HEK293T (cell line): ENCODE measurements around the gene C1QTNF4.
A peak's percentile ranks its signal among the peaks of the same experiment; 100 is the strongest.

Experiments
- CTCF ChIA-PET: fragments of 350-600 bp; formaldehyde crosslinking; extraction: SDS; loops from one replicate; lab custom pipeline; 2021; ENCODE audit warnings: antibody characterized with exemption, inconsistent platforms; lab: Yijun Ruan, JAX
- POLR2A ChIA-PET: fragments of 350-600 bp; formaldehyde crosslinking; extraction: SDS; loops from one replicate; lab custom pipeline; 2020; ENCODE audit warnings: antibody characterized with exemption, inconsistent platforms; lab: Yijun Ruan, JAX
- DNase-seq: peaks from one replicate; pipeline ENCODE4 v3.0.0; 2012; ENCODE audit warnings: mixed read lengths; ENCODE audit errors: extremely low spot score
- ARNT ChIP-seq: fragments of 450-650 bp; IDR thresholded peaks from 2 replicates; pipeline ENCODE4 v1.6.1; 2017; ENCODE audit warnings: mild to moderate bottlenecking
- BHLHE40 ChIP-seq: fragments of 450-650 bp; IDR thresholded peaks from 2 replicates; pipeline ENCODE4 v1.6.1; 2016; ENCODE audit warnings: mild to moderate bottlenecking, moderate library complexity, borderline replicate concordance
- CTBP1 ChIP-seq: fragments of 450-650 bp; IDR thresholded peaks from 2 replicates; pipeline ENCODE4 v1.6.1; 2016; ENCODE audit warnings: borderline replicate concordance
- ELF4 ChIP-seq: fragments of 450-650 bp; IDR thresholded peaks from 2 replicates; pipeline ENCODE4 v1.6.1; 2017; ENCODE audit warnings: antibody characterized with exemption
- FOXA1 ChIP-seq: fragments of 450-650 bp; IDR thresholded peaks from 2 replicates; pipeline ENCODE4 v1.6.1; 2016; ENCODE audit warnings: mild to moderate bottlenecking
- FOXK2 ChIP-seq: fragments of 450-650 bp; IDR thresholded peaks from 2 replicates; pipeline ENCODE4 v1.6.1; 2016; ENCODE audit warnings: mild to moderate bottlenecking
- FOXM1 ChIP-seq: fragments of 450-650 bp; IDR thresholded peaks from 2 replicates; pipeline ENCODE4 v1.6.1; 2017; ENCODE audit warnings: mild to moderate bottlenecking, borderline replicate concordance
- HDGF ChIP-seq: fragments of 450-650 bp; IDR thresholded peaks from 2 replicates; pipeline ENCODE4 v1.6.1; 2017; ENCODE audit warnings: antibody characterized with exemption, borderline replicate concordance
- L3MBTL2 ChIP-seq: fragments of 450-650 bp; conservative IDR thresholded peaks from 2 replicates; pipeline ENCODE4 v1.6.1; 2016; ENCODE audit warnings: mild to moderate bottlenecking
- LEF1 ChIP-seq: fragments of 450-650 bp; IDR thresholded peaks from 2 replicates; pipeline ENCODE4 v1.6.1; 2017; ENCODE audit warnings: mild to moderate bottlenecking, borderline replicate concordance
- NFRKB ChIP-seq: fragments of 450-650 bp; IDR thresholded peaks from 2 replicates; pipeline ENCODE4 v1.6.1; 2016; ENCODE audit warnings: mild to moderate bottlenecking, moderate library complexity
- SP1 ChIP-seq: fragments of 450-650 bp; IDR thresholded peaks from 2 replicates; pipeline ENCODE4 v1.6.1; 2017
- SUZ12 ChIP-seq: fragments of 450-650 bp; IDR thresholded peaks from 2 replicates; pipeline ENCODE4 v1.6.1; 2016; ENCODE audit warnings: mild to moderate bottlenecking
- TARDBP ChIP-seq: fragments of 450-650 bp; IDR thresholded peaks from 2 replicates; pipeline ENCODE4 v1.6.1; 2016
- ZNF384 ChIP-seq: fragments of 450-650 bp; IDR thresholded peaks from 2 replicates; pipeline ENCODE4 v1.6.1; 2016
- TF ChIP-seq, protein P1 (sequence below): fragments of 450-650 bp; IDR thresholded peaks from 2 replicates; pipeline ENCODE4 v1.6.1; 2016

The C1QTNF4 gene

DNA sequence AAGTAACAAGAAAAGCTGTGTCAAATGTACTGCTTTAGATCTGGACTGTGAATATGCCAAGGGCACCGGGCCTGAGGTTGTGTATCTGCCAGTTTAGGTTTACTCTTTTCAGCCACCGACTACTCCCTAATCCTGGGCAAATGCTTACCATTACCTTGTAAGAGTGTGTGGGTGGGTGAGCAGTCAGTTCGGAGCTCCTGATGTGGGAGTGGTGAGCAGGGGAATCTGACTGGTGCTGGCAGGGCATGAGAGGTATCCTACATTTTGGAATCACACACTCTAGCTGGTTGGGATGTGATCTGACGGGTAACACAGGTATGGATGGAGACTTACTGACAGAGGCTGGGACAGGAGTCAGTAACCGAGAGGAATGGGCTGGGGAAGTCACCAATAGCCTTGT is 10.4 kb downstream of the C1QTNF4 start:
- TF ChIP-seq TARDBP (no peak), SUZ12 (no peak)
- no peak for DNase-seq
- CTCF ChIA-PET: no interaction called here
- POLR2A ChIA-PET: no interaction called here

DNA sequence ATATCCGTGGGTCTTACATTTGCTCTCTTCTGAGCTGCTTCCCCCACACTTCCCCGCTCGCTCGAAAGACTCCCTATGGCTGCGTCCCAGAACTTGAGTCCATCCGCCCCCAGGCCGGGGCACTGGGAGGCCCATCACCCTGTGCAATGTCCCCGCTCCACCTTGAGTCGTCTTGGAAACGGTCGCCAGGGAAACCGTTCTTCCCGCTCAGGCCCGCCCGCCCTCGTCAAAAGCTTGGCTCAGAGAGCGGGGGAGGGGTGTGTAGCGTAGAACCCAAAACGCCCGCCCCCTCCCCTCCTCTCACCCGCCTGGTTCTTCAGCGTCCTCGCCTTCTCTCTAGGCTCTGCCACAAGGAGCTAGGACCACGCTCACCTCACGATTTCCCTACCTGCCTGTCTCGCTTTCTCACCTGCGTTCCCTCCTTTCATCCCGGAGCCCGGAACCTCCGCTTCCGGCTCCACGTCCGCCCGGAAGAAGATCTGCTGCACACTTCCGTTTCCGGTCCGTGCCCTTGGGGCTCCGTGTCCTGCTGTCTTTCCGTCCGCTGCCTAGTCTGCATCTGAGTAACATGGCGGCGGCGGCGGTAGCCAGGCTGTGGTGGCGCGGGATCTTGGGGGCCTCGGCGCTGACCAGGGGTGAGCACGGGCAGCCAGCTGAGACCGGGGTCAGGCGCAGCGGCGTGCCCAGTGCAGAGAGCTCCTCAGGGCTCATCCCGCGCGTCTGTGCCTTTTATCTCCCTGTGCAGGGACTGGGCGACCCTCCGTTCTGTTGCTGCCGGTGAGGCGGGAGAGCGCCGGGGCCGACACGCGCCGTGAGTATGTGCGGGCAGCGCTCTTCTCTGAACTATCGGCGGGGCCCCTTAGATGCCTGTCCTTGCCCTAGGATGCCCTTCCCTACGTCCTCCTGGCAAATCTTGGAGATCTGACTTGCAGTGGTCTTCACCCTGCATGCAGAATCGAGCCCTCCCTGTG is 15.4 kb downstream of the C1QTNF4 start, which contains the start of the genes KBTBD4 and NDUFS3:
KBTBD4 (minus strand) TSS at position 447 of the 971 bp plus-strand sequence; CDS start at position 428, 19 bp downstream.
NDUFS3 (plus strand) TSS at position 551 of the 971 bp plus-strand sequence; CDS start at position 569, 18 bp downstream.
- ChIA-PET CTCF (no interaction called here), POLR2A (interaction anchor here (1.2 to 3.6 kb wide), 4 partner anchors 10 to 82 kb away, joined by 3 to 20 read pairs (median 4); partner anchors contain the start of gene PTPMT1)
- DNase-seq: peak; percentile 87
- TF ChIP-seq SP1 (no peak), HDGF (no peak), CTBP1 (peak; percentile 99), ZNF384 (no peak), SUZ12 (no peak), ARNT (peak; percentile 71), FOXA1 (no peak), FOXK2 (no peak), FOXM1 (no peak), LEF1 (peak; percentile 84), BHLHE40 (no peak), NFRKB (peak; percentile 99), L3MBTL2 (peak; percentile 48; the same call in 1 of the 2 replicates), TARDBP (peak; percentile 32; the same call in 1 of the 2 replicates), ELF4 (peak; percentile 90)
- TF ChIP-seq, protein P1, sequence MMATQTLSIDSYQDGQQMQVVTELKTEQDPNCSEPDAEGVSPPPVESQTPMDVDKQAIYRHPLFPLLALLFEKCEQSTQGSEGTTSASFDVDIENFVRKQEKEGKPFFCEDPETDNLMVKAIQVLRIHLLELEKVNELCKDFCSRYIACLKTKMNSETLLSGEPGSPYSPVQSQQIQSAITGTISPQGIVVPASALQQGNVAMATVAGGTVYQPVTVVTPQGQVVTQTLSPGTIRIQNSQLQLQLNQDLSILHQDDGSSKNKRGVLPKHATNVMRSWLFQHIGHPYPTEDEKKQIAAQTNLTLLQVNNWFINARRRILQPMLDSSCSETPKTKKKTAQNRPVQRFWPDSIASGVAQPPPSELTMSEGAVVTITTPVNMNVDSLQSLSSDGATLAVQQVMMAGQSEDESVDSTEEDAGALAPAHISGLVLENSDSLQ: peak; percentile 94

DNA sequence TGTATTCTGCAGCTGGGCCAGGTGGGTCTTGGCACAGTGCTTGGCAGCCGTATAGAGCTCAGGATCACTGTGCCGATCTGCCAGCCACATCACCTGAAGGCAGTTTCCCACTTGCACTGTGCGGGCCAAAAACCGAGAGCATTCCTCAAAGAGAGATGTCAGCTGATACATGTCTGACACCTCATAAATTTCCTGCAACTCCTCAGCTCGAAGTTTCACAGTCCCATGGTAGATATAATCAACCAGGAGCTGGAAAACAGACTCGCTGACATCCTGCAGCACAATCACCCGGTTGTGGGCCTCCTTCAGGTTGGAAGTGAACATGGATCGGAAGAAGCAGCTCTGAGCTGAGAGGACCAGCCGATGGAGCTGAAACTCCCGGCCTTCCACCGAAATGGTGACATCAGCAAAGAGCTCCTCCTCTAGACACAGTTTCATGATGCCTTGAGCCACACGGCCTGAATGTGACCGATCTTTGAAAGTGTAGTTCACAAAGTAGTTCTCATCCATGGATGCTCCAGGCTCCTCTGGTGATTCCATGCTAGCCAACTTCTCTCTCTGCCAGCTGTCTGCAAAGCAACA is 16.7 kb downstream of the C1QTNF4 start:
- no peak for DNase-seq
- ChIA-PET POLR2A (interaction anchor here (1.4 to 3.6 kb wide), 3 partner anchors 12 to 81 kb away, joined by 3 to 20 read pairs (median 3); partner anchors contain the start of gene PTPMT1), CTCF (interaction anchor here (0.6 kb wide), 1 partner anchor 342 kb away, joined by 5 read pairs; no protein-coding TSS in a partner anchor)
- TF ChIP-seq ELF4 (no peak), ZNF384 (no peak), L3MBTL2 (no peak), TARDBP (no peak)

DNA sequence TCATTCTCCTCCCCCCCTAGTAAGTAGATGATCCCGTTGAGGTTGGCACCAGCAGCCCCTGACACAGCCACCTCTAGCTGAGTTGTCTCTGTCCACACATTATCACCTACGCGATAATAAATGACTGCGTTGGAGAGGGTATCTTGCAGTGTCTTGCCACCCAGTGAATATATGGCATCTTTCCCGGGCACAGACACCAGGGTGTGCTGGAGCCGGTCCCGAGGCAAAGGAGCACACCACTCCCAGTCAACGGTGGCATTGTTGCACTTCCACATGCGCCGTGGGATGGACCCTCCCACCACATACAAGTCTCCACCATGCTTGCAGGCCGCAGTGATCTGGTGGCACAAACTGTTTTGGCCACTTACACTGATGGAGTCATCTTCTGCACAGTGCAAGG is 20.9 kb downstream of the C1QTNF4 start:
- POLR2A ChIA-PET: interaction anchor here (1.2 kb wide), 1 partner anchor 8 kb away, joined by 8 read pairs; the partner anchor contains the start of gene PTPMT1
- DNase-seq: no peak
- TF ChIP-seq L3MBTL2: no peak
- no peak for TF ChIP-seq ARNT
- TF ChIP-seq, protein P1: no peak
- no peak for TF ChIP-seq ZNF384
- no peak for TF ChIP-seq SP1
- TF ChIP-seq BHLHE40: no peak
- TF ChIP-seq NFRKB: no peak
- no peak for TF ChIP-seq LEF1
- TF ChIP-seq FOXA1: no peak
- TF ChIP-seq FOXK2: no peak
- TF ChIP-seq SUZ12: no peak
- TF ChIP-seq CTBP1: no peak
- no peak for TF ChIP-seq TARDBP
- TF ChIP-seq FOXM1: no peak
- TF ChIP-seq HDGF: no peak
- TF ChIP-seq ELF4: no peak
- CTCF ChIA-PET: no interaction called here

DNA sequence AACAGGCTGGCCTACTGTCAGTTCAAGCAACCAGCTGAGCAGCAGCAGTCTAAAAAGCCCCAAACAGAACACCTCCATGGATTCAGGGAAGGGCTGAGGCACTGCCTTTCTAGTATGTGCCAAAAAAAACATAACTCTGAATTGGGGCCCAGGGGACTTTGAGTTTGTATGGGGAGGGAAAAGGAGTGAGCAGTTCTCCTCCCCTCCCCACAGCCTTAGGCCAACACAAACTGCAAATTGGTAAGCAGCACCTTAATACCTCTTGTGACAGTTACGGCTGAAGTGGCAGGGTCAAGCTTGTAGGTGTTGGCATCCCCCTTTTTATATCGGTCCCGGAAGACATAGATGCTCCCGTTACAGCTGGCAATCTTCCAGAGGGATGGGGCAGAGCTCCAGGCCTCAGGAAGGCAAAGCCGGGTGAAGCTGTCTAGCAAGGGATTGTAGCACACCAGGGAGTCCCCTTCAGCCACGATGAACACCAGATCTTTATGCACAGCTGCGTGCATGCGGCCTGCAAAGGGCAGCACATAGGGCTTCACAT is 21.4 kb downstream of the C1QTNF4 start:
- no peak for TF ChIP-seq CTBP1
- no peak for TF ChIP-seq TARDBP
- TF ChIP-seq BHLHE40: no peak
- no peak for TF ChIP-seq L3MBTL2
- no peak for TF ChIP-seq FOXA1
- ChIA-PET CTCF (no interaction called here), POLR2A (no interaction called here)
- DNase-seq: no peak

DNA sequence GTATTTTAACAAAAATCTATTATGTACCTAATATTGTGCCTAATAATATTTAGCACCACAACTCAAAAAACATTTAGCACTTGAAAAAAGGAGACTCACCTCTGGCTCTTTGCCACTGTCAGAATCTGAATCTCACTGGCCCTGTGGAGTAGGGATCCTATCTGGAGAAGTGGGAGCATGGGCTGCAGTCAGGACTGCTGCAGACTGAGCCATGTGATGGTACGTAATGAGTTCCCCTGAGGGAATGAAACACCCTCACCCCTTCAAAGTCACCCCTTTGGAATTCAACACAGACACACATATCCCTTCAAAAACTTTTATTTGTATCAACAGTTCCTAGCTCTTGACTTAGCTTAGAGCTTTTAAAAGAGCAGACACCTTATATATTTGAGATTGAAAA is 22.3 kb downstream of the C1QTNF4 start:
- CTCF ChIA-PET: no interaction called here
- no peak for DNase-seq
- POLR2A ChIA-PET: no interaction called here
- no peak for TF ChIP-seq FOXA1
- no peak for TF ChIP-seq ZNF384
- TF ChIP-seq FOXK2: no peak
- no peak for TF ChIP-seq FOXM1
- no peak for TF ChIP-seq SUZ12
- TF ChIP-seq TARDBP: no peak
- TF ChIP-seq, protein P1: no peak
- TF ChIP-seq BHLHE40: no peak
- no peak for TF ChIP-seq L3MBTL2
- no peak for TF ChIP-seq HDGF
- TF ChIP-seq NFRKB: no peak
- TF ChIP-seq CTBP1: no peak
- TF ChIP-seq ELF4: no peak
- TF ChIP-seq LEF1: no peak
- no peak for TF ChIP-seq ARNT
- TF ChIP-seq SP1: no peak
